K562 (cell line): ENCODE data around the gene IQCN. TPM values are rescaled to one million over a fixed set of nuclear protein-coding genes. Genes with fewer than 3 reads are reported as not detected.

Experiments used
- BCLAF1 ChIP-seq, 2 experiments: fragments of 450-650 bp in 1 of 2; IDR thresholded peaks; 2 replicates each; pipeline ENCODE4 v1.6.1; 2011 to 2017; ENCODE audit warnings: low read depth in 2 of 2, antibody characterized with exemption in 1 of 2, borderline replicate concordance in 1 of 2, low read length in 1 of 2, mild to moderate bottlenecking in 1 of 2, mixed read lengths in 1 of 2; ENCODE audit not compliant: control insufficient read depth in 1 of 2
- CLOCK ChIP-seq: fragments of 250-450 bp; sonication (Bioruptor Pico); IDR thresholded peaks from 2 replicates; pipeline ENCODE4 v1.4.0; 2020; ENCODE audit warnings: mild to moderate bottlenecking, moderate library complexity, borderline replicate concordance
- CSDE1 ChIP-seq, 2 experiments: fragments of 450-650 bp; IDR thresholded peaks; 2 replicates each; pipeline ENCODE4 v1.6.1; 2016; ENCODE audit warnings: mild to moderate bottlenecking in 1 of 2
- GTF2A2 ChIP-seq: IDR thresholded peaks from 2 replicates; pipeline ENCODE4 v1.6.1; 2016; ENCODE audit warnings: mild to moderate bottlenecking, missing genetic modification characterization, missing compliant biosample characterization
- HMG20B ChIP-seq: fragments of 250-450 bp; sonication (Bioruptor Pico); IDR thresholded peaks from 2 replicates; pipeline ENCODE4 v1.5.0; 2021; ENCODE audit warnings: mild to moderate bottlenecking
- IRF2 ChIP-seq: sonication (generic); formaldehyde crosslinking; IDR thresholded peaks from 2 replicates; pipeline ENCODE4 v1.8.1; 2022; ENCODE audit warnings: mild to moderate bottlenecking, missing genetic modification reagents
- RBM14 ChIP-seq: fragments of 200-400 bp; formaldehyde crosslinking; IDR thresholded peaks from 2 replicates; pipeline ENCODE4 v1.6.1; 2018; ENCODE audit warnings: low read depth, mild to moderate bottlenecking, low read length, moderate library complexity, borderline replicate concordance; ENCODE audit not compliant: insufficient read depth
- RERE ChIP-seq: sonication (generic); formaldehyde crosslinking; IDR thresholded peaks from 2 replicates; pipeline ENCODE4 v1.8.0; 2023; ENCODE audit warnings: missing genetic modification reagents, mild to moderate bottlenecking, borderline replicate concordance
- SAFB ChIP-seq: fragments of 200-400 bp; formaldehyde crosslinking; IDR thresholded peaks from 2 replicates; pipeline ENCODE4 v1.6.1; 2017; ENCODE audit warnings: low read depth, low read length, borderline replicate concordance
- SMARCB1 ChIP-seq: IDR thresholded peaks from 2 replicates; pipeline ENCODE4 v1.6.1; 2011; ENCODE audit warnings: improper control_type of control experiment, low read depth; ENCODE audit not compliant: insufficient read length
- SRSF9 ChIP-seq: fragments of 200-400 bp; formaldehyde crosslinking; IDR thresholded peaks from 2 replicates; pipeline ENCODE4 v1.6.1; 2017; ENCODE audit warnings: low read depth, low read length, borderline replicate concordance
- ZNF398 ChIP-seq: fragments of 250-450 bp; sonication (Bioruptor Pico); IDR thresholded peaks from 2 replicates; pipeline ENCODE4 v1.8.0; 2021; ENCODE audit warnings: moderate library complexity, mild to moderate bottlenecking, inconsistent platforms
- polyA plus RNA-seq, 8 experiments: library from polyadenylated mRNA; depleted of rRNA in 4 of 8; stranded (reverse) in 5 of 8; unstranded in 3 of 8; fragments of >200 nt; fragmentation: Nextera tagmentation in 2 of 8; fragmentation: Illumina TruSeq in 1 of 8; extraction: Ambion mirVana in 2 of 8; extraction: Trizol in 1 of 8; gene quantifications; 2 replicates each; pipeline versions ENCODE4 v1.2.1 to v1.2.3, GENCODE V29; 2011 to 2014; ENCODE audit warnings: inconsistent platforms in 1 of 8, missing spikeins in 1 of 8
- total RNA-seq, 7 experiments: library from RNA; depleted of rRNA in 6 of 7; stranded (reverse); fragments of >200 nt in 6 of 7; fragmentation: Illumina TruSeq in 2 of 7; extraction: Trizol in 2 of 7; gene quantifications; 2 replicates each; pipeline versions ENCODE4 v1.2.1 to v1.2.3, GENCODE V29; 2011 to 2021; ENCODE audit warnings: low replicate concordance in 1 of 7

The IQCN gene
- total and polyA plus RNA-seq, 9 of the 15 experiments (the other 6 are each of a cell fraction or from before 2014, with no cell fraction given), result 0.01 to 0.07 (median 0.04) TPM; not detected in 3

- no peak for TF ChIP-seq BCLAF1 (IDR thresholded peaks at IDR 0.05; ENCODE audit: borderline replicate concordance in 1 of 2, control insufficient read depth in 1 of 2, low read depth in 2 of 2, low read length in 1 of 2)
- no peak for TF ChIP-seq SMARCB1
- TF ChIP-seq CSDE1 (IDR thresholded peaks at IDR 0.05), result no peak; a peak in 1 of 4 replicates
- TF ChIP-seq IRF2 (CRISPR knock-in tag), result no peak
- TF ChIP-seq RBM14, result no peak
- TF ChIP-seq SRSF9, result no peak
- TF ChIP-seq HMG20B, result no peak
- TF ChIP-seq GTF2A2 (tag), result no peak
- no peak for TF ChIP-seq RERE (CRISPR knock-in tag)
- TF ChIP-seq ZNF398, result no peak
- no peak for TF ChIP-seq SAFB
- no peak for TF ChIP-seq CLOCK (CRISPR knock-in tag)
Observed at GRCh38 chr19:18292810-18293641, 18.8 kb upstream of the IQCN start (continued).
